ENCODE measurements around the gene MGAT4C. TPM values are rescaled to one million over a fixed set of nuclear protein-coding genes. Genes with fewer than 3 reads are reported as not detected.

The MGAT4C gene
- total RNA-seq, 2 donors from 2014 or later = 0.05 to 0.24 TPM

DNA sequence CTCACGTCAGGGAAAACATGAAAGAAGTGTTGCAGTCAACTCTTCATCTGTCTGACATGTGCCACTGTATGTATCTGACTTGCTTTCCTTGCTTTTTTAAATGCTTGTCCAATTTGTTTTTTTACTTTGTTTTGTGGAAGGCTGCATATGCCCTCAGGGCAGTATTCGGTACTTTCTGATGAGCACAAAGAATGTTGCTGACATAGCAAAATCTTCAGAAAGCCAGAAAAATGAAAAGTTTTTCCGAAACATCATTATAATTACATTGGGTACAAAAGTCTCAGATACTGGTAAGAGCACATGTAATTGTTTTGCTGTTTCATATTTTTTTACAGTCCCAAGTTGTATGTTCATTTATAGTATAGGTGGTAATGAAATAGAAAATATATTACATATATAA is 237.8 kb downstream of the MGAT4C start:
- H3K27ac ChIP-seq = no peak overlapping the region
- H3K4me1 ChIP-seq = no peaks in the 10 kb centered on the region
- DNase-seq = no peak
- no peaks in the 10 kb centered on the region for H3K9me3 ChIP-seq
- intact Hi-C loops (cut with DNase I) = no loop called here
- H3K36me3 ChIP-seq = no peaks in the 10 kb centered on the region
- no peaks in the 10 kb centered on the region for H3K27me3 ChIP-seq
- TF ChIP-seq, protein P1, sequence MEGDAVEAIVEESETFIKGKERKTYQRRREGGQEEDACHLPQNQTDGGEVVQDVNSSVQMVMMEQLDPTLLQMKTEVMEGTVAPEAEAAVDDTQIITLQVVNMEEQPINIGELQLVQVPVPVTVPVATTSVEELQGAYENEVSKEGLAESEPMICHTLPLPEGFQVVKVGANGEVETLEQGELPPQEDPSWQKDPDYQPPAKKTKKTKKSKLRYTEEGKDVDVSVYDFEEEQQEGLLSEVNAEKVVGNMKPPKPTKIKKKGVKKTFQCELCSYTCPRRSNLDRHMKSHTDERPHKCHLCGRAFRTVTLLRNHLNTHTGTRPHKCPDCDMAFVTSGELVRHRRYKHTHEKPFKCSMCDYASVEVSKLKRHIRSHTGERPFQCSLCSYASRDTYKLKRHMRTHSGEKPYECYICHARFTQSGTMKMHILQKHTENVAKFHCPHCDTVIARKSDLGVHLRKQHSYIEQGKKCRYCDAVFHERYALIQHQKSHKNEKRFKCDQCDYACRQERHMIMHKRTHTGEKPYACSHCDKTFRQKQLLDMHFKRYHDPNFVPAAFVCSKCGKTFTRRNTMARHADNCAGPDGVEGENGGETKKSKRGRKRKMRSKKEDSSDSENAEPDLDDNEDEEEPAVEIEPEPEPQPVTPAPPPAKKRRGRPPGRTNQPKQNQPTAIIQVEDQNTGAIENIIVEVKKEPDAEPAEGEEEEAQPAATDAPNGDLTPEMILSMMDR (IDR thresholded peaks at IDR 0.05) = no peak
- no peak overlapping the region for H3K9ac ChIP-seq (ENCODE audit: low read depth in 2 of 2, low read length in 2 of 2)
- no peak overlapping the region for H3K4me3 ChIP-seq

DNA sequence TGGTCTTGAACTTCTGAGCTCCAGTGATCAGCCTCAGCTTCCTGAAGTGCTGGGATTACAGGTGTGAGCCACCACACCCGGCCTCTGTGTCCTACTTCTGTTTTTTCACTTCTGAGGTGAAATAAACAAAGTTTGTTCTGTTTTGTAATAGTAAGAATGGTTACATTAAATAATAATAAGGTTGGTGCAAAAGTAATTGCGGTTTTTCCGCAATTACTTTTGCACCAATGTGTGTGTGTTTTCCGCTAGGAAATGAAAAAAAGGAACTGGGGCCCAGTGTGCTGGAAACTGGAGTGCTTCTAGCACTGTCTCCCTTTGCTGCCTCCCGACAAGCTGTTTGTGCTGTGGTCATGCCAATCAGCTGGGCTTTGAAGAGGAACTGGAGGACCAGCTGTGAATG is 241.2 kb downstream of the MGAT4C start:
- Histone ChIP-seq H3K4me1 (no peaks in the 10 kb centered on the region), H3K27me3 (no peaks in the 10 kb centered on the region), H3K4me3 (no peak overlapping the region), H3K27ac (no peak overlapping the region), H3K36me3 (no peaks in the 10 kb centered on the region), H3K9me3 (no peaks in the 10 kb centered on the region), H3K9ac (ENCODE audit: low read depth in 2 of 2, low read length in 2 of 2) (no peak overlapping the region)
- TF ChIP-seq, protein P1 (IDR thresholded peaks at IDR 0.05) = no peak
- intact Hi-C loops (cut with DNase I) = no loop called here
- DNase-seq = no peak

DNA sequence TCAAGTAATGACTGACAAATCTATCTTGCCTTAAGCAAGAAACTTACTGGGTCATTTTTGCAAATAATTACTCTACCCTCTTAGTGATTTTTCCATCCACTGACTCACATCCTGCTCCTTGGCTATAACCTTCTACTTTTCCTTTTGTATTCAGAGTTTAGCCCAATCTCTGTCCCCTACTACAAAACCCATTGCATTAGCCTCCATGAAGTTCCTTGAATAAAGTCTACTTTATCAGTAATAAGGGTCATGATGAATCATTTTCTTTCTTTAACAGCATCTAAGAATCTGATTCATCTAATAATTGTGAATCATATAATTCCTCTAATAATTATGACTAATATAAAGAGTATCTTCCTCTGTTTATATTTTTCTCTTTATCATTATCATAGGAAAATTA is 249.5 kb downstream of the MGAT4C start:
- H3K9ac ChIP-seq (ENCODE audit: low read depth in 2 of 2, low read length in 2 of 2) = no peak overlapping the region
- intact Hi-C loops (cut with DNase I) = no loop called here
- DNase-seq = no peak
- H3K4me1 ChIP-seq = no peaks in the 10 kb centered on the region
- no peaks in the 10 kb centered on the region for H3K9me3 ChIP-seq
- no peaks in the 10 kb centered on the region for H3K27me3 ChIP-seq
- no peak overlapping the region for H3K27ac ChIP-seq
- TF ChIP-seq, protein P1 (IDR thresholded peaks at IDR 0.05) = no peak
- no peak overlapping the region for H3K4me3 ChIP-seq
- no peaks in the 10 kb centered on the region for H3K36me3 ChIP-seq

DNA sequence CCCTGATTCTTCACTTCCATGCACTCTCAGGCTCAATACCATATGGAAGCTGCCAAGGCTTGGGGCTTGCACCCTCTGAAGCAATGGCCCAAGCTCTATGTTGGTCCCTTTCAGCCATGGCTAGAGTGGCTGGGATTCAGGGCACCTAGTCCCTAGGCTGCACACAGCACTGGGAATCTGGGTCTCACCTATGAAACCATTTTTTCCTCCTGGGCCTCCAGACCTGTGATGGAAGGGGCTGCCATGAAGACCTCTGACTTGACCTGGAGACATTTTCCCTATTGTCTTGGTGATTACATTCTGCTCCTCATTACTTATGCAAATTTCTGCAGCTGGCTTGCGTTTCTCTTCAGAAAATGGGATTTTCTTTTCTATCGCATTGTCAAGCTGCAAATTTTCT is 258.1 kb downstream of the MGAT4C start:
- H3K27ac ChIP-seq = no peak overlapping the region
- no peak for DNase-seq
- no peaks in the 10 kb centered on the region for H3K9me3 ChIP-seq
- H3K4me1 ChIP-seq = no peaks in the 10 kb centered on the region
- no peaks in the 10 kb centered on the region for H3K27me3 ChIP-seq
- H3K36me3 ChIP-seq = no peaks in the 10 kb centered on the region
- no peak overlapping the region for H3K4me3 ChIP-seq
- intact Hi-C loops (cut with DNase I) = no loop called here
- H3K9ac ChIP-seq (ENCODE audit: low read depth in 2 of 2, low read length in 2 of 2) = no peak overlapping the region
- TF ChIP-seq, protein P1 (IDR thresholded peaks at IDR 0.05) = no peak

DNA sequence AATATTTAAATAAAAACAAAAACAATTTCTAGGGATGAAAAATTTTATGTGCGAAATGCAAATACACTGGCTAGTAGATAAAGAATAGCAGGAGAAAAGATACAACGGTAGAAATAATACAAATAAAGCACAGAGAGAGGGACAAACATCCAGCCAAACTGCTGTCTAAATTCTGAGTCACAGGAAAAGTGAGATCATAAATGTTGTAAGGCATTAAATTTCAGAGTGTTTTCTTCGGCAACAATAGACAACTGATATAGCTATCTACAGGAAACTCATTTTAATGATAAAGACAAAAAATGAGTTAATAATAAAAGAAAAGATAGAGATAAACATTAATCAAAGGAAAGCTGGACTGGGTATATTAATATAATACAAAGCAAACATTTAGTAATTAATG is 259.9 kb downstream of the MGAT4C start:
- H3K27ac ChIP-seq = no peak overlapping the region
- no peak for DNase-seq
- H3K27me3 ChIP-seq = no peaks in the 10 kb centered on the region
- TF ChIP-seq, protein P1 (IDR thresholded peaks at IDR 0.05) = no peak
- H3K9ac ChIP-seq (ENCODE audit: low read depth in 2 of 2, low read length in 2 of 2) = no peak overlapping the region
- H3K9me3 ChIP-seq = no peaks in the 10 kb centered on the region
- H3K36me3 ChIP-seq = no peaks in the 10 kb centered on the region
- intact Hi-C loops (cut with DNase I) = no loop called here
- no peak overlapping the region for H3K4me3 ChIP-seq
- H3K4me1 ChIP-seq = no peaks in the 10 kb centered on the region

DNA sequence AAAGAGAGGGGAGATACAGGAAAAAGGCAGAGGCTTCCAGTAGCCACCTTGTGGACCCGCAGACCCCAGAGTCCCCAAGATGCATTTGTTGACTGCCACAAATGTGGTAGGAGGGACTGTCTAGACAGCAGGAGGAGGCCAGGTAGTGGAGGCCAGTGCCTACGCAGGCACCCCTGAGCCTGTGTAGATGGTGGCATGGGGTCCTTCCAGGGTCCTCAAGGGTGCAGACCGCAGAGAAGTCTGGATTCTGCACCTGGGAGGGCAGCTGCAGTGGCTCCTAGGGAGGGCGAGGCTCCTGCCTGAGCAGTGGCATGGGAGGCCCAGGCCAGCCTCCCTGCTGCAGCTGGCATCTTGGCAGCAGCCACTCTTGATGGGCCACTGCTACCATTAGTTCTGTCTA is 262.4 kb downstream of the MGAT4C start:
- TF ChIP-seq, protein P1 (IDR thresholded peaks at IDR 0.05) = no peak
- intact Hi-C loops (cut with DNase I) = no loop called here
- no peak for DNase-seq
- Histone ChIP-seq H3K27me3 (no peaks in the 10 kb centered on the region), H3K4me3 (no peak overlapping the region), H3K4me1 (no peaks in the 10 kb centered on the region), H3K9ac (ENCODE audit: low read depth in 2 of 2, low read length in 2 of 2) (no peak overlapping the region), H3K36me3 (no peaks in the 10 kb centered on the region), H3K27ac (no peak overlapping the region), H3K9me3 (no peaks in the 10 kb centered on the region)
